HFF-Myc (cell line): ENCODE data around the gene ZNF208.
"Not testable (repeated sequence)": the region's sequence is repeated elsewhere in the genome, so short reads cannot be mapped to it uniquely, and the experiment has no call there.

Experiments
- DNase-seq: peaks from one replicate; pipeline ENCODE4 v3.0.0-alpha.2; 2011; ENCODE audit warnings: low read depth; ENCODE audit errors: extremely low read depth
- H3K4me3 ChIP-seq: replicated peaks from 2 replicates; pipeline ENCODE4 v1.5.1; 2011; ENCODE audit warnings: low read depth, mild to moderate bottlenecking, control low read depth, low read length
- CTCF ChIP-seq: IDR thresholded peaks from 2 replicates; pipeline ENCODE4 v1.5.1; 2012; ENCODE audit warnings: mild to moderate bottlenecking, low read depth, low read length, control low read depth; ENCODE audit errors: missing control alignments

The ZNF208 gene

GRCh38 chr19:21908066-21908465 is 102.7 kb downstream of the ZNF208 start:
- no peak for TF ChIP-seq CTCF
- no peak overlapping the region for H3K4me3 ChIP-seq

GRCh38 chr19:21907516-21907915 is 103.2 kb downstream of the ZNF208 start:
- DNase-seq = no peak
- TF ChIP-seq CTCF = no peak
- H3K4me3 ChIP-seq = no peak overlapping the region

More at GRCh38 chr19:21908066-21908465, 102.7 kb downstream of the ZNF208 start:
- DNase-seq = no peak

GRCh38 chr19:21902571-21902970 is 108.2 kb downstream of the ZNF208 start:
- no peak overlapping the region for H3K4me3 ChIP-seq
- TF ChIP-seq CTCF = no peak
- DNase-seq = no peak

GRCh38 chr19:21901861-21902260 is 108.9 kb downstream of the ZNF208 start:
- no peak for TF ChIP-seq CTCF
- H3K4me3 ChIP-seq = no peak overlapping the region
- no peak for DNase-seq

- no peak for TF ChIP-seq CTCF
- no peak overlapping the region for H3K4me3 ChIP-seq
- DNase-seq = no peak
Measured at GRCh38 chr19:21900401-21900800, 110.3 kb downstream of the ZNF208 start.

GRCh38 chr19:21891086-21891485 is 119.7 kb downstream of the ZNF208 start:
- TF ChIP-seq CTCF = no peak
- no peak overlapping the region for H3K4me3 ChIP-seq
- no peak for DNase-seq

GRCh38 chr19:21890017-21890416 is 120.7 kb downstream of the ZNF208 start:
- DNase-seq, H3K4me3 ChIP-seq: not testable (repeated sequence)
- TF ChIP-seq CTCF = peak; percentile 7

- not testable (repeated sequence) for DNase-seq, H3K4me3 ChIP-seq
Measured at GRCh38 chr19:21885516-21885915, 125.2 kb downstream of the ZNF208 start.

- H3K4me3 ChIP-seq, DNase-seq: not testable (repeated sequence)
Measured at GRCh38 chr19:21884786-21885185, 126.0 kb downstream of the ZNF208 start.
